HG02973 (cell line): ENCODE results near the gene PSMC2.
"Not testable (repeated sequence)": the region's sequence is repeated elsewhere in the genome, so short reads cannot be mapped to it uniquely, and the experiment has no call there.

ENCODE experiments used
- ATAC-seq: cut with Tn5 transposase; IDR thresholded peaks from one replicate; pipeline ENCODE4 v1.9.1; 2021; ENCODE audit warnings: moderate library complexity; ENCODE audit not compliant: unreplicated experiment

The PSMC2 gene

GRCh38 chr7:103373866-103374643, 26.6 kb downstream of the PSMC2 start:
- ATAC-seq = no peak

GRCh38 chr7:103379270-103379975, 32.0 kb downstream of the PSMC2 start:
- ATAC-seq = no peak

DNA sequence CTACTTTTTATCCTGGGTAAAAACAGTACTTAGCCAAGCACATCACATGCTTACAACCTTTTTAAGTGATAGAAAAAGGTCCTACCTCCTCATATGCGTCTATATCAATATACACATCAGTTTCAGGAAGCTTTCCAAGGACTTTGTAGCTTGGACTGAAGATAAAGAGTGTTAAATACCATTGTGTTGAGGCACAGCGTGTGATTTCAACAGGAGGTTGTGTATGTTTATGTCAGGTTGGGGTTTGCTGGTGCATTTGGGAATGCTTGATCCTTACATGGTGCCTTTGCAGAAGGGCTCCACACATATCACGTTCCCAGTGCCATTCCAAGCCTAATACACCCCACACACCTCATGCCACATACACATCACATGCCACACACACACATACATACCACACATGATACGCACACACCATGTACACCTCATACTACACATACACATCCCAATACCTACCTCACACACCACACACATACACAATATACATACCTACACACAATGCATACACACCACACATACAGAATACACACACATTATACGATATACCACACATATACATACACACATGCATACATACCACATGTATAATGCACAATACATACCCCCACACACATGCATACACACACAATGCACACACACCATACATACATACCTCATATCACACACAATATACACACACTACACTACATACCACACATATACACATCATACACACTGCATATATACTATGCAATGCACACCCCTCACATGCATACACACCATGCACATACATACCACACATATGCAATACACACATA, 33.1 kb downstream of the PSMC2 start:
- ATAC-seq = no peak

- no peak for ATAC-seq
These were observed 34.0 kb downstream of the PSMC2 start for GRCh38 chr7:103381280-103382031.

DNA sequence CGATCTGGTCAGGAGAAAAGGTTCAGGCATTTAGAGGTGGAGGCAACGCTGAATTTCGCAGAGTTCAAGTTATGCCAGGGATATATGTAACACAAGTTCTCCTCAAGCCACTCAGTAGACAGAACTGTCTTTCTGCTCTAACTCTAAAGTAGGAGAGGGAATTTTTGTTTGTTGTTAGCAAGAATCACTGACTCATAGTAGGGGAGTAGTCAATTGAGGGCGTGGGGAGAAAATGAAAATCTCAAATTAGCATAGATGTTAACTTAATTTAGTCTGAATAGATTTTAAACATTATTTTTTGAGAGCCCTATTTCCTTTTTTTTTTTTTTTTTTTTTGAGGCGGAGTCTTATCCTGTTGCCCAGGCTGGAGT, 34.6 kb downstream of the PSMC2 start:
- no peak for ATAC-seq

DNA sequence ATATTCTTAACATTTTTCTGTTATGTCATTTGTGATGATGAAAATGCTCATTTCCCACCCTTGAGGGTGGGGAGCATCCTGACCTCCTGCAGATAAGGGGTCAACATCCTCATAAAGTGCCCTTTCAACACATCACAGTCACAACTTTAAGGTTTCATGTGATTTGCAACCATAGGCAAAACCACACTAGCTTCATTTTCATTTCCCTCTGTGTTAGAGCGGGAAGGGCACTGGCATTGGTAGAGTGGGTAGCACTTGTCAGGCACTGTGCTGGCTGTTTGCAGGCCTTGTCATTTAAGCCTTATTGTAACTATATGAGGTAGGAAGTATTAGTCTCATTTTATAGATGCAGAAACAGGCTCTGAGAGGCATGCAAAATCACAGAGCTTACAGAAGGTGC, 39.8 kb downstream of the PSMC2 start:
- no peak for ATAC-seq

DNA sequence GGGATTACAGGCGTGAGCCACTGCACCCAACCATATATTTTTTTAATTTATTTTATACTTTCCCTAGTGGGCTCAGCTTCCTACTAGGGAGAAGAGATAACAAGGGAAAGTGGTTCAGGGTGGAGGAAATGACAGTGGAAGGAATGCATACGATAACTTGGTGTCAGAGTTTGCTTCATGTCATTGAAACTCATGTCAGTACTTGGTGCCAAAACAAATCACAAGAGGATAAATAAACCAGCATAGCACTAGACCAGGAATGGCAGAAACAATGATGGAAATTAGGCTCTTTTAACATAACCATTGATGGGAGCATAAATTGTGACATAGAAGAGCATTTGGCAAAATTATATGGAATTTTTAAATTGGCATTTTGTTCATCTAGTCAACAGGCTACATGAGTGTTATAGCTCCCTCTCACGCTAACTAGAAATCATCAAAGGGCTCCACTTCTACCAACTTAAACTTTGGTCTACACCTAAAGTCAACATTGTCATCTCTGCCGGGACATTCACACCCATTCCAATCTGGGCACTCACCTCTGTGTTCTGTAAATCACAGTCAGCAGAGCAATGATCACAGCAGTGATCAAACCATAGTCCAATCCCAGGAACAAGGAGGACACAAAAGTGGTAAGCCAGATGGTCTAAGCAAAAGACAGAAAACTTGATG, 41.2 kb downstream of the PSMC2 start:
- no peak for ATAC-seq

DNA sequence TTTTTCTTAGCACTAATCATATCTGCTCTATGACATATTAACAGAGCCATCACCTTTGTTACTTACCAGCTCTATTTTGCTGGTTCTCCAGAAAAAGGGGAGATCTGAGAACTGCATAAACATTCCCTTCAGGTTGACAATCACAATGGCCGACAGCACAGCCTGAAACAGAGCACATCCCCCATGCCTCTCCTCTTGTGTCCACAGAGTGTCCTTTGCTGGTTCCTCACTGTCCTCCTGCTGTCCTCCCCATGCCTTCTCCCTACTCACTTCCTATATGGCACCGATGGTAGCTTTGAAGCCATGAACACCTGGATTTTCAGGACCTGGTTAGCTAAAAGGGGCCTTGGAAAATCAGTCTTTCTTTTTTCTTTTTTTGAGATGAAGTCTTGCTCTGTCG, 41.8 kb downstream of the PSMC2 start:
- ATAC-seq = no peak

DNA sequence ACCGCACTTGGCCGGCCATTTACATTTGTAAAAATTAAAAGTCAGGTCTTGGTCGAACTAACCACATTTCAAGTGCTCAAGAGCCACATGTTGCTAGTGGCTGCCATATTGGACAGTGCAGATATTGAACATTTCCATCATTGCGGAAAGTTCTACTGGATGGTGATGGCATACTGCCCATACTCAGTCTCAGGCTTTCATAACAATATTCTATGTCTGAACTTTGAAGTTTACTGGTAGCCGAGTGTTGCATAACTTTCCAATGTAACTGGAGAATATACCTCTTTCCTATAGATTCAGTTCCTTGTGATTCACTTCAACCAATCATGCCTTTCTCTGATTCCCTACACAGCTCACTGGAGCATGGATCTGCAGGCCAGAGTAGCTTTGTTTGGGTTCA, 43.7 kb downstream of the PSMC2 start:
- no peak for ATAC-seq

GRCh38 chr7:103391976-103392375, 44.5 kb downstream of the PSMC2 start:
- no peak for ATAC-seq

GRCh38 chr7:103394566-103394965, 47.1 kb downstream of the PSMC2 start:
- no peak for ATAC-seq

GRCh38 chr7:103395071-103395470, 47.6 kb downstream of the PSMC2 start:
- ATAC-seq = no peak

DNA sequence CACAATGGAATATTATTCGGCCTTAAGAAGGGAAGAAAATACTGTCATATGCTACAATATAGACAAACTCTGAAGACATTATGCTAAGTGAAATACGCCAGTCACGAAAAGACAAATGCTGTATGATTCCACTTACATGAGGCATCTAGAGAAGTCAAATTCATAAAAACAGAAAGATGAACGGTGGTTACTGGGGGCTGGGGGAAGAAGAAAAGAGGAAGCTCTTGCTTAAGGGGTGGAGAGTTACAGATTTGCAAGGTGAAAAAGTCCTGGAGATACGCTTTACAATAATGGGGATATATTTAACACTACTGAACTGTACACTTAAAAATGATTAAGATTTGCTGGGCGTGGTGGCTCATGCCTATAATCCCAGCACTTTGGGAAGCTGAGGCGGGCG, 49.0 kb downstream of the PSMC2 start:
- ATAC-seq = no peak

DNA sequence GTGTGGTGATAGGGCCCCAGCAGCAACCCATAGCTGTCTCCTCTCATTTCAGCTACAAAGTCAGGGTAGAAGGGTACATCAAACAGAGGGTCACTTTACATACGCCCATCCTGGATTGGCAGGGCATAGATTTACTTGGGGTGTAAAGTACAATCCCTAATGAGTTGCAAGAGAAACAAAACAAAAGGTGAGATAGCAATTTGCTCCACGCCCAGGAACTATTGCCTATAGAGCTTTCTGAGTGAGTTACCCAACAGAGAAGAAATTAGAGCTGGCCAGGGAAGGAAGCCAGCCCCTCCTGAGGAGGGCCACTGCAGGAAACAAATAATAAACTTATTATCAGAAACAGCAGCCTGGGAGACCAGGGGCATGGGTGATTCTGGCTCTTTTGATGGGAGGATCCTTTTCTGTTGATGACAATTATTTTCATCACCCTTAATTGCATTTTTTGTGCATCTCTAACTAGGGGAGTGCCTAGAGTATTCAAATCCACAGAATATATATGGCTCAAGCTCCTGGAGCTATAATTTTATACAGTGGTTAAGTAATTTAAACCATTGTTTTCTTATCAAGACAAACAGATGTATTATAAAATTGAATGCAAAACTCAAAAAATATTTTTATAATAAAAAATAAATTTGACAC, 51.2 kb downstream of the PSMC2 start:
- no peak for ATAC-seq

DNA sequence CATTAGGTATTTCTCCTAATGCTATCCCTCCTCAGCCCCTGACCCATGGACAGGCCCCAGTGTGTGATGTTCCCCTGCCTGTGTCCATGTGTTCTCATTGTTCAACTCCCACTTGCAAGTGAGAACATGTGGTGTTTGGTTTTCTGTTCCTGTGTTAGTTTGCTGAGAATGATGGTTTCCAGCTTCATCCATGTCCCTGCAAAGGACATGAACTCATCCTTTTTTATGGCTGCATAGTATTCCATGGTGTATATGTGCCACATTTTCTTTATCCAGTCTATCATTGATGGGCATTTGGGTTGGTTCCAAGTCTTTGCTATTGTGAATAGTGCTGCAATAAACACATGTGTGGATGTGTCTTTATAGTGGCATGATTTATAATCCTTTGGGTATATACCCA, 52.2 kb downstream of the PSMC2 start:
- ATAC-seq = not testable (repeated sequence)

GRCh38 chr7:103405789-103406613, 58.6 kb downstream of the PSMC2 start:
- not testable (repeated sequence) for ATAC-seq

DNA sequence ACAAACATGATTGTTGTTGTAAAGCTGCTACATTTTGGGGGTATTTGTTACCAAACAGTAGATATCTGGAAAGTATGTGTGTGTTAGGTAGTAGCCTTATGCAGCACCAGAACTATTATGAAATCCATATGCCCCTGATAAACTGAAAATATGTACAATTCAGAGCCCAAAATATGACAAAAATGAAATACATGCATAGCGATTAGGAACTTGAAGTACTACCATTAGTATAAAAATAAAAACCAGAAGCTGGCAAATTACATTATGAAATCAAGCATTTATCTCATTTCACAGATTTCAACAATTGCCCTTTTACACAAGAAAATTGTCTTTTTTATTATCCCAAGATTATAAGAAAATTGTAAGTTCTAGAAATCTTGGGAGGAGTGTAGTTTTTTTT, 64.7 kb downstream of the PSMC2 start:
- ATAC-seq = no peak

DNA sequence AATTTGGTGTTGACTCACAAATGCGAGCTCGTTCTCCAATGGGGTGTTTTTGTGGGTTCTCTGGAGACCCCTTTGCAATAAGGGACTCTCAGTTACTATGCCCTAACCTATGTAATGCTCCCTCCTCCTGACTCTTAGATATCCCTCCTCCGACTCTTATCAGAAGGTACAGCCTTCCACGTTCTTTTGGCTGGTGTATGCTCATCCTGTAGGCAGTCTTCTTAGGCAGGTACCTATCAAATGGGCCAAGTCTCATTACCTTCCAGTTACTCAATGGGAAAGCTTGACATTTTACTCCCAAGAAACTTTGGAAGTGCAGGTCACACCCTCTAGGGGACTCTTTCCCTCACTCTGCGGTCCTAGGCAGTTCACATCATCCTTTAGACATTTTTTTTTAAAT, 66.0 kb downstream of the PSMC2 start:
- no peak for ATAC-seq

DNA sequence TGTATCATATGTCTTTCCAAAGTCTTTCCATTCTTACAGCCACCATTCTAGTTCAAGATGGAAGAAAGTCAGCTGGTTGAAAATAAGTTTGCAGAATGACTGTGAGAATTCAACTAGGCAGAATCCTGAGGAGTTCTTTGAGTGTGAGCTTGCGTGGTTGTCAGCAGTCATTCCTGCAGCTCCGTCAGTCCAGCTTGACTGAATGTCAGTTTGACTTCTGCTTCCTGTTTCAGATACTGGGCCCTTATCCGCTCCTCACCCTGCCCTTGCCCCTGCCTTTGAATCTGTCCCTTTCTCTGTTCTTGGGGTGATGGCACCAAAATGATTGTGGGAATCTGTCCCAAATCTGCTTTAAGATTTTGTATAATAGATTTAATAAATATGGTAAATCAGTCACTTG, 70.8 kb downstream of the PSMC2 start:
- ATAC-seq = no peak
